K562 (cell line): ENCODE measurements around the gene SRC. TPM values are rescaled to one million over a fixed set of nuclear protein-coding genes. Genes with fewer than 3 reads are reported as not detected.

Source experiments
- ATAC-seq: fragments of 200-7000 bp; cut with Tn5 transposase; 3 replicates; pipeline ENCODE4 v1.9.1; 2020; ENCODE audit warnings: moderate library complexity
- BruUV-seq: library from RNA; stranded (reverse); fragments of 400-500 nt; replicated peaks from 2 replicates; lab custom pipeline; 2021; lab: Mats Ljungman, UMichigan
- CTCF ChIA-PET: fragments of 300-600 bp; formaldehyde crosslinking; extraction: SDS; loops from one replicate; lab custom pipeline; 2021; ENCODE audit warnings: low intra/inter-chr PET ratio; lab: Yijun Ruan, JAX
- POLR2A ChIA-PET: fragments of 300-600, 350-650 bp; sonication (Branson Sonifier 250); formaldehyde crosslinking; extraction: SDS; loops from one replicate; lab custom pipeline; 2021; ENCODE audit warnings: antibody characterized with exemption, inconsistent platforms; lab: Yijun Ruan, JAX
- DNase-seq, 4 experiments: peaks; one replicate each; pipeline versions ENCODE4 v3.0.0 to v3.0.0-alpha.2; 2011 to 2018; ENCODE audit warnings: low spot score in 3 of 4, mixed read lengths in 3 of 4; ENCODE audit errors: extremely low read depth in 1 of 4
- FAIRE-seq: peaks from 2 replicates; lab custom pipeline; 2011; peaks lifted over from hg19 to GRCh38; lab: Jason Lieb, UNC
- H2AFZ ChIP-seq: 2 replicates; pipeline ENCODE4 v1.6.0; 2011; ENCODE audit warnings: low read depth, low read length, control low read depth, inconsistent platforms
- H3K27ac ChIP-seq: fragments of 200-600 bp; 3 replicates; pipeline ENCODE4 v1.8.0; 2011; ENCODE audit warnings: low read depth, mild to moderate bottlenecking, control low read depth, inconsistent platforms, low read length, moderate library complexity, mixed read lengths; ENCODE audit errors: extremely low read depth
- H3K27me3 ChIP-seq, 2 experiments: fragments of 300-600 bp in 1 of 2; 2 replicates in 1 of 2; 3 replicates in 1 of 2; pipeline versions ENCODE4 v1.6.0 to v1.8.0; 2011; ENCODE audit warnings: inconsistent platforms in 2 of 2, low read length in 2 of 2, mild to moderate bottlenecking in 1 of 2, mixed read lengths in 1 of 2, moderate library complexity in 1 of 2; ENCODE audit not compliant: control insufficient read depth in 2 of 2, insufficient read depth in 2 of 2
- H3K36me3 ChIP-seq: fragments of 300-600 bp; 3 replicates; pipeline ENCODE4 v1.8.0; 2011; ENCODE audit warnings: mild to moderate bottlenecking, low read length, inconsistent platforms; ENCODE audit not compliant: control insufficient read depth, insufficient read depth
- H3K4me1 ChIP-seq, 2 experiments: fragments of 200-600 bp in 1 of 2; replicated peaks in 1 of 2; 2 replicates in 1 of 2; 3 replicates in 1 of 2; pipeline versions ENCODE4 v1.5.1 to v1.8.0; 2011; ENCODE audit warnings: inconsistent platforms in 2 of 2, low read length in 2 of 2, mild to moderate bottlenecking in 1 of 2, mixed read lengths in 1 of 2, moderate library complexity in 1 of 2; ENCODE audit not compliant: control insufficient read depth in 2 of 2, insufficient read depth in 2 of 2
- H3K4me2 ChIP-seq: 2 replicates; pipeline ENCODE4 v1.6.1; 2011; ENCODE audit warnings: low read length, control low read depth, inconsistent platforms, mixed read lengths; ENCODE audit not compliant: insufficient read depth
- H3K4me3 ChIP-seq: fragments of 200-600 bp; sonication (generic), shearing (Covaris generic); 2 replicates; pipeline ENCODE4 v1.5.1; 2016; ENCODE audit warnings: control low read depth, inconsistent platforms
- H3K79me2 ChIP-seq: fragments of 200-600 bp; 3 replicates; pipeline ENCODE4 v1.8.0; 2011; ENCODE audit warnings: low read length, inconsistent platforms; ENCODE audit not compliant: control insufficient read depth, insufficient read depth
- H3K9ac ChIP-seq, 2 experiments: 2 replicates each; pipeline versions ENCODE4 v1.6.0 to v1.6.1; 2011; ENCODE audit warnings: low read depth in 2 of 2, low read length in 2 of 2, control low read depth in 1 of 2, inconsistent platforms in 1 of 2, mild to moderate bottlenecking in 1 of 2, mixed read lengths in 1 of 2; ENCODE audit not compliant: insufficient read depth in 1 of 2
- H3K9me1 ChIP-seq: one replicate; pipeline ENCODE4 v1.6.0; 2011; ENCODE audit warnings: inconsistent platforms, mild to moderate bottlenecking, low read length, moderate library complexity; ENCODE audit not compliant: control insufficient read depth, insufficient read depth
- H3K9me3 ChIP-seq: replicated peaks from 2 replicates; pipeline ENCODE4 v1.5.1; 2011; ENCODE audit warnings: low read depth, low read length, inconsistent platforms; ENCODE audit not compliant: control insufficient read depth, insufficient read depth
- H4K20me1 ChIP-seq: replicated peaks from 2 replicates; pipeline ENCODE4 v1.6.1; 2011; ENCODE audit warnings: low read length, inconsistent platforms, mixed read lengths; ENCODE audit not compliant: control insufficient read depth, insufficient read depth
- GATAD2B ChIP-seq: fragments of 450-650 bp; IDR thresholded peaks from 2 replicates; pipeline ENCODE4 v1.6.1; 2017; ENCODE audit warnings: mild to moderate bottlenecking, borderline replicate concordance
- HMGN3 ChIP-seq: IDR thresholded peaks from 2 replicates; pipeline ENCODE4 v1.6.1; 2011; ENCODE audit warnings: borderline replicate concordance, low read depth, mild to moderate bottlenecking, mixed read lengths, low read length; ENCODE audit not compliant: insufficient read length; ENCODE audit errors: extremely low read depth
- PURB ChIP-seq: sonication (generic); formaldehyde crosslinking; IDR thresholded peaks from 2 replicates; pipeline ENCODE4 v1.9.0; 2021; ENCODE audit warnings: low read depth, mild to moderate bottlenecking, missing genetic modification reagents
- ZNF766 ChIP-seq: fragments of 200-800 bp; sonication (Bioruptor generic); conservative IDR thresholded peaks from 2 replicates; pipeline ENCODE4 v1.6.1; 2016; ENCODE audit warnings: missing genetic modification characterization, missing compliant biosample characterization
- WGBS: fragments of 100-300 bp; shearing (Covaris generic); methylation state at CpG from one replicate; pipeline ENCODE4 v1.1.6; 2016; ENCODE audit warnings: low coverage, mixed read lengths; ENCODE audit not compliant: insufficient coverage; ENCODE audit errors: missing lambda C conversion rate; 5-methylcytosine and 5-hydroxymethylcytosine counted together
- in situ Hi-C: fragments of 300-500 bp; cut with MboI; formaldehyde crosslinking; loops from 4 replicates; pipeline ENCODE4 v1.15.0; 2018; ENCODE audit warnings: inconsistent platforms, mixed read lengths
- intact Hi-C: fragments of 100-400 bp; cut with micrococcal nuclease; formaldehyde crosslinking; loops from 2 replicates; pipeline ENCODE4 v1.14.2; 2022
- polyA plus RNA-seq, 8 experiments: library from polyadenylated mRNA; depleted of rRNA in 4 of 8; stranded (reverse) in 5 of 8; unstranded in 3 of 8; fragments of >200 nt; fragmentation: Nextera tagmentation in 2 of 8; fragmentation: Illumina TruSeq in 1 of 8; extraction: Ambion mirVana in 2 of 8; extraction: Trizol in 1 of 8; gene quantifications; 2 replicates each; pipeline versions ENCODE4 v1.2.1 to v1.2.3, GENCODE V29; 2011 to 2014; ENCODE audit warnings: inconsistent platforms in 1 of 8, missing spikeins in 1 of 8
- total RNA-seq, 7 experiments: library from RNA; depleted of rRNA in 6 of 7; stranded (reverse); fragments of >200 nt in 6 of 7; fragmentation: Illumina TruSeq in 2 of 7; extraction: Trizol in 2 of 7; gene quantifications; 2 replicates each; pipeline versions ENCODE4 v1.2.1 to v1.2.3, GENCODE V29; 2011 to 2021; ENCODE audit warnings: low replicate concordance in 1 of 7
- TF ChIP-seq, protein P1 (sequence below): sonication (generic); formaldehyde crosslinking; IDR thresholded peaks from 2 replicates; pipeline ENCODE4 v1.8.1; 2023; ENCODE audit warnings: missing genetic modification reagents, mild to moderate bottlenecking, borderline replicate concordance
- TF ChIP-seq, protein P2 (sequence below): sonication (generic); formaldehyde crosslinking; IDR thresholded peaks from 2 replicates; pipeline ENCODE4 v1.8.1; 2023; ENCODE audit warnings: mild to moderate bottlenecking, missing genetic modification reagents
- TF ChIP-seq, protein P3 (sequence below): fragments of 250-450 bp; sonication (Bioruptor Pico); IDR thresholded peaks from 2 replicates; pipeline ENCODE4 v1.4.0; 2020

Gene SRC
- total and polyA plus RNA-seq, 9 of the 15 experiments (the other 6 are each of a cell fraction or from before 2014, with no cell fraction given), result 0.06 to 8.5 (median 3.1) TPM

DNA sequence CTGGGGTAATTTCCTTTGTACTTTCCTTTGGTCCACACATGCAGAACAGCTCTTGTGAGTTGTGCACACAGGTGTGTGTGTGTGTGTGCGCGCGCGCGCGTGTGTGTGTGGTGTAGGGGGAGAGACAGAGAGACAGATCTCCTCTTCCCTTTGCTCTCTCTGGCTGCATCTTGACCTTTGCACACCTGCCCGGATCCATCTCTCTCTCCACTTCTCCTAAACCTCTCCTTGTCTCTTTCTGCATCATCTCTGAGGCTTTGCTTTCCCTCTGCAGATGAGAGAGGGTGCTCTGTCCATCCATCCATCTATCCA is 67.0 kb downstream of the SRC start:
- intact Hi-C loops, result no loop called here
- H3K79me2 ChIP-seq, result no peaks in the 10 kb centered on the region
- H3K4me1 ChIP-seq, result peaks cover 4% of the 10 kb centered on the region in 2 experiments; a peak in 3 of 5 replicates
- FAIRE-seq, result no peak
- TF ChIP-seq ZNF766 (CRISPR knock-in tag) (no peak), GATAD2B (no peak), HMGN3 (no peak), PURB (CRISPR knock-in tag) (no peak)
- TF ChIP-seq, protein P1, sequence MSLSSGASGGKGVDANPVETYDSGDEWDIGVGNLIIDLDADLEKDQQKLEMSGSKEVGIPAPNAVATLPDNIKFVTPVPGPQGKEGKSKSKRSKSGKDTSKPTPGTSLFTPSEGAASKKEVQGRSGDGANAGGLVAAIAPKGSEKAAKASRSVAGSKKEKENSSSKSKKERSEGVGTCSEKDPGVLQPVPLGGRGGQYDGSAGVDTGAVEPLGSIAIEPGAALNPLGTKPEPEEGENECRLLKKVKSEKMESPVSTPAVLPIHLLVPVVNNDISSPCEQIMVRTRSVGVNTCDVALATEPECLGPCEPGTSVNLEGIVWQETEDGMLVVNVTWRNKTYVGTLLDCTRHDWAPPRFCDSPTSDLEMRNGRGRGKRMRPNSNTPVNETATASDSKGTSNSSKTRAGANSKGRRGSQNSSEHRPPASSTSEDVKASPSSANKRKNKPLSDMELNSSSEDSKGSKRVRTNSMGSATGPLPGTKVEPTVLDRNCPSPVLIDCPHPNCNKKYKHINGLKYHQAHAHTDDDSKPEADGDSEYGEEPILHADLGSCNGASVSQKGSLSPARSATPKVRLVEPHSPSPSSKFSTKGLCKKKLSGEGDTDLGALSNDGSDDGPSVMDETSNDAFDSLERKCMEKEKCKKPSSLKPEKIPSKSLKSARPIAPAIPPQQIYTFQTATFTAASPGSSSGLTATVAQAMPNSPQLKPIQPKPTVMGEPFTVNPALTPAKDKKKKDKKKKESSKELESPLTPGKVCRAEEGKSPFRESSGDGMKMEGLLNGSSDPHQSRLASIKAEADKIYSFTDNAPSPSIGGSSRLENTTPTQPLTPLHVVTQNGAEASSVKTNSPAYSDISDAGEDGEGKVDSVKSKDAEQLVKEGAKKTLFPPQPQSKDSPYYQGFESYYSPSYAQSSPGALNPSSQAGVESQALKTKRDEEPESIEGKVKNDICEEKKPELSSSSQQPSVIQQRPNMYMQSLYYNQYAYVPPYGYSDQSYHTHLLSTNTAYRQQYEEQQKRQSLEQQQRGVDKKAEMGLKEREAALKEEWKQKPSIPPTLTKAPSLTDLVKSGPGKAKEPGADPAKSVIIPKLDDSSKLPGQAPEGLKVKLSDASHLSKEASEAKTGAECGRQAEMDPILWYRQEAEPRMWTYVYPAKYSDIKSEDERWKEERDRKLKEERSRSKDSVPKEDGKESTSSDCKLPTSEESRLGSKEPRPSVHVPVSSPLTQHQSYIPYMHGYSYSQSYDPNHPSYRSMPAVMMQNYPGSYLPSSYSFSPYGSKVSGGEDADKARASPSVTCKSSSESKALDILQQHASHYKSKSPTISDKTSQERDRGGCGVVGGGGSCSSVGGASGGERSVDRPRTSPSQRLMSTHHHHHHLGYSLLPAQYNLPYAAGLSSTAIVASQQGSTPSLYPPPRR (CRISPR knock-in tag), result no peak
- TF ChIP-seq, protein P2, sequence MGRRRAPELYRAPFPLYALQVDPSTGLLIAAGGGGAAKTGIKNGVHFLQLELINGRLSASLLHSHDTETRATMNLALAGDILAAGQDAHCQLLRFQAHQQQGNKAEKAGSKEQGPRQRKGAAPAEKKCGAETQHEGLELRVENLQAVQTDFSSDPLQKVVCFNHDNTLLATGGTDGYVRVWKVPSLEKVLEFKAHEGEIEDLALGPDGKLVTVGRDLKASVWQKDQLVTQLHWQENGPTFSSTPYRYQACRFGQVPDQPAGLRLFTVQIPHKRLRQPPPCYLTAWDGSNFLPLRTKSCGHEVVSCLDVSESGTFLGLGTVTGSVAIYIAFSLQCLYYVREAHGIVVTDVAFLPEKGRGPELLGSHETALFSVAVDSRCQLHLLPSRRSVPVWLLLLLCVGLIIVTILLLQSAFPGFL (CRISPR knock-in tag), result no peak
- TF ChIP-seq, protein P3, sequence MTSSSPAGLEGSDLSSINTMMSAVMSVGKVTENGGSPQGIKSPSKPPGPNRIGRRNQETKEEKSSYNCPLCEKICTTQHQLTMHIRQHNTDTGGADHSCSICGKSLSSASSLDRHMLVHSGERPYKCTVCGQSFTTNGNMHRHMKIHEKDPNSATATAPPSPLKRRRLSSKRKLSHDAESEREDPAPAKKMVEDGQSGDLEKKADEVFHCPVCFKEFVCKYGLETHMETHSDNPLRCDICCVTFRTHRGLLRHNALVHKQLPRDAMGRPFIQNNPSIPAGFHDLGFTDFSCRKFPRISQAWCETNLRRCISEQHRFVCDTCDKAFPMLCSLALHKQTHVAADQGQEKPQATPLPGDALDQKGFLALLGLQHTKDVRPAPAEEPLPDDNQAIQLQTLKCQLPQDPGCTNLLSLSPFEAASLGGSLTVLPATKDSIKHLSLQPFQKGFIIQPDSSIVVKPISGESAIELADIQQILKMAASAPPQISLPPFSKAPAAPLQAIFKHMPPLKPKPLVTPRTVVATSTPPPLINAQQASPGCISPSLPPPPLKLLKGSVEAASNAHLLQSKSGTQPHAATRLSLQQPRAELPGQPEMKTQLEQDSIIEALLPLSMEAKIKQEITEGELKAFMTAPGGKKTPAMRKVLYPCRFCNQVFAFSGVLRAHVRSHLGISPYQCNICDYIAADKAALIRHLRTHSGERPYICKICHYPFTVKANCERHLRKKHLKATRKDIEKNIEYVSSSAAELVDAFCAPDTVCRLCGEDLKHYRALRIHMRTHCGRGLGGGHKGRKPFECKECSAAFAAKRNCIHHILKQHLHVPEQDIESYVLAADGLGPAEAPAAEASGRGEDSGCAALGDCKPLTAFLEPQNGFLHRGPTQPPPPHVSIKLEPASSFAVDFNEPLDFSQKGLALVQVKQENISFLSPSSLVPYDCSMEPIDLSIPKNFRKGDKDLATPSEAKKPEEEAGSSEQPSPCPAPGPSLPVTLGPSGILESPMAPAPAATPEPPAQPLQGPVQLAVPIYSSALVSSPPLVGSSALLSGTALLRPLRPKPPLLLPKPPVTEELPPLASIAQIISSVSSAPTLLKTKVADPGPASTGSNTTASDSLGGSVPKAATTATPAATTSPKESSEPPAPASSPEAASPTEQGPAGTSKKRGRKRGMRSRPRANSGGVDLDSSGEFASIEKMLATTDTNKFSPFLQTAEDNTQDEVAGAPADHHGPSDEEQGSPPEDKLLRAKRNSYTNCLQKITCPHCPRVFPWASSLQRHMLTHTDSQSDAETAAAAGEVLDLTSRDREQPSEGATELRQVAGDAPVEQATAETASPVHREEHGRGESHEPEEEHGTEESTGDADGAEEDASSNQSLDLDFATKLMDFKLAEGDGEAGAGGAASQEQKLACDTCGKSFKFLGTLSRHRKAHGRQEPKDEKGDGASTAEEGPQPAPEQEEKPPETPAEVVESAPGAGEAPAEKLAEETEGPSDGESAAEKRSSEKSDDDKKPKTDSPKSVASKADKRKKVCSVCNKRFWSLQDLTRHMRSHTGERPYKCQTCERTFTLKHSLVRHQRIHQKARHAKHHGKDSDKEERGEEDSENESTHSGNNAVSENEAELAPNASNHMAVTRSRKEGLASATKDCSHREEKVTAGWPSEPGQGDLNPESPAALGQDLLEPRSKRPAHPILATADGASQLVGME (CRISPR knock-in tag), result no peak
- TF ChIP-seq, all 486 proteins: peak for 0
- Histone ChIP-seq H3K4me3 (no peak overlapping the region), H3K27me3 (peaks cover 74 to 91% of the 10 kb centered on the region in 2 experiments), H3K9me3 (peaks cover 4% of the 10 kb centered on the region; the same call in 1 of the 2 replicates), H3K9ac (no peak overlapping the region), H3K36me3 (no peaks in the 10 kb centered on the region), H3K4me2 (no peak overlapping the region), H3K9me1 (no peaks in the 10 kb centered on the region), H4K20me1 (peaks cover 16% of the 10 kb centered on the region; the same call in 1 of the 2 replicates), H3K27ac (no peak overlapping the region), H2AFZ (no peak overlapping the region)
- no peak for DNase-seq
- CTCF ChIA-PET, result no interaction called here
- in situ Hi-C loops, result no loop called here
- ATAC-seq, result no peak
- POLR2A ChIA-PET, result interaction anchor here (0.7 kb wide), 1 partner anchor 87 kb away, joined by 3 read pairs; no protein-coding TSS in a partner anchor
- BruUV-seq, result no TSS peak
- WGBS, result 28% methylated on average over 7 of the region's 7 CpGs
